Fibroblast of the conjunctiva (primary cell): ENCODE data around the gene RNF183.
A peak's percentile ranks its signal among the peaks of the same experiment; 100 is the strongest.

Experiments used
- DNase-seq: peaks from one replicate; pipeline ENCODE4 v3.0.0-alpha.2; 2010; ENCODE audit warnings: low read depth

Gene RNF183

GRCh38 chr9:113302792-113303418 is at the start of gene RNF183:
Gene RNF183 (minus strand): TSS chr9:113303376. CDS start chr9:113298184, 5,192 bp downstream.
- DNase-seq = no peak

- DNase-seq = no peak
Measured at GRCh38 chr9:113352411-113352810, 49.2 kb upstream of the RNF183 start.

- no peak for DNase-seq
Measured at GRCh38 chr9:113352006-113352405, 48.8 kb upstream of the RNF183 start.

GRCh38 chr9:113350937-113351336 is 47.8 kb upstream of the RNF183 start:
- DNase-seq = no peak

GRCh38 chr9:113350107-113350661 is 47.0 kb upstream of the RNF183 start:
- DNase-seq = no peak

GRCh38 chr9:113349445-113350094 is 46.4 kb upstream of the RNF183 start, which contains the start of gene BSPRY:
Gene BSPRY (plus strand): TSS chr9:113349541. CDS start chr9:113349580, 39 bp downstream.
- no peak for DNase-seq

GRCh38 chr9:113349066-113349444 is 45.9 kb upstream of the RNF183 start:
- DNase-seq = no peak

GRCh38 chr9:113348437-113348836 is 45.3 kb upstream of the RNF183 start:
- DNase-seq = no peak

- DNase-seq = no peak
Measured at GRCh38 chr9:113345671-113346070, 42.5 kb upstream of the RNF183 start.

GRCh38 chr9:113345190-113345589 is 42.0 kb upstream of the RNF183 start:
- no peak for DNase-seq

- peak; percentile 9 for DNase-seq
Measured at GRCh38 chr9:113343732-113344231, 40.6 kb upstream of the RNF183 start.

- DNase-seq = no peak
Measured at GRCh38 chr9:113341712-113342410, 38.7 kb upstream of the RNF183 start.

- peak; percentile 75 for DNase-seq
Measured at GRCh38 chr9:113340011-113340699, 37.0 kb upstream of the RNF183 start, which contains the start of gene WDR31. Gene WDR31 (minus strand): TSS chr9:113340275. CDS start chr9:113332022, 8,253 bp downstream.

- no peak for DNase-seq
Measured at GRCh38 chr9:113337714-113338113, 34.5 kb upstream of the RNF183 start.

- no peak for DNase-seq
Measured at GRCh38 chr9:113331780-113332179, 28.6 kb upstream of the RNF183 start.

GRCh38 chr9:113328045-113328782 is 25.0 kb upstream of the RNF183 start:
- no peak for DNase-seq

- no peak for DNase-seq
Measured at GRCh38 chr9:113326230-113326629, 23.1 kb upstream of the RNF183 start.

GRCh38 chr9:113322671-113323070 is 19.5 kb upstream of the RNF183 start:
- DNase-seq = no peak

GRCh38 chr9:113320051-113320450 is 16.9 kb upstream of the RNF183 start:
- no peak for DNase-seq

- DNase-seq = no peak
Measured at GRCh38 chr9:113319054-113319453, 15.9 kb upstream of the RNF183 start.

GRCh38 chr9:113317777-113318176 is 14.6 kb upstream of the RNF183 start:
- DNase-seq = no peak
